Measurements from ENCODE around the gene ZC3H10. TPM values are rescaled to one million over a fixed set of nuclear protein-coding genes. Genes with fewer than 3 reads are reported as not detected.
"Not testable (repeated sequence)": the region's sequence is repeated elsewhere in the genome, so short reads cannot be mapped to it uniquely, and the experiment has no call there.

The ZC3H10 gene
- total RNA-seq, 4 donors from 2014 or later: 2.1 to 5.6 (median 3.4) TPM

- H3K27me3 ChIP-seq: no peaks in the 10 kb centered on the region
- H3K9me3 ChIP-seq: no peaks in the 10 kb centered on the region
- 0% methylated on average over 34 of the region's 34 CpGs for WGBS
- peak; percentile 94 to 99 (median 95) for TF ChIP-seq POLR2AphosphoS5 (IDR thresholded peaks at IDR 0.05)
- TF ChIP-seq CTCF (IDR thresholded peaks at IDR 0.05): no peak
- peak; percentile 96 to 98 for TF ChIP-seq POLR2A (IDR thresholded peaks at IDR 0.05)
- DNase-seq (ENCODE audit: low spot score in 2 of 2): peak; percentile 96 to 97
- H3K4me1 ChIP-seq: peaks cover 28% of the 10 kb centered on the region
- H3K4me3 ChIP-seq: peak within 1 kb of the TSS; percentile 88
- peaks cover 32% of the 10 kb centered on the region for H3K36me3 ChIP-seq
- H3K27ac ChIP-seq: peak within 1 kb of the TSS; percentile 95
Measured at GRCh38 chr12:56116267-56117081, 1.6 kb upstream of the ZC3H10 start, which contains the start of gene RPL41. RPL41 (plus strand) TSS chr12:56116633.

- not testable (repeated sequence) for H3K27me3 ChIP-seq; DNase-seq (ENCODE audit: low spot score in 2 of 2); H3K9me3 ChIP-seq
- Histone ChIP-seq H3K4me1 (peaks cover 32% of the 10 kb centered on the region), H3K4me3 (peak overlapping the region; percentile 88), H3K36me3 (peaks cover 29% of the 10 kb centered on the region), H3K27ac (peak overlapping the region; percentile 95)
- WGBS: 2% methylated on average over 13 of the region's 16 CpGs
Measured at GRCh38 chr12:56117082-56117706, 872 bp upstream of the ZC3H10 start.

GRCh38 chr12:56118688-56119357, 757 bp downstream of the ZC3H10 start:
- Histone ChIP-seq H3K4me1 (peaks cover 32% of the 10 kb centered on the region), H3K4me3 (peak overlapping the region; percentile 88), H3K27me3 (no peaks in the 10 kb centered on the region), H3K27ac (peak overlapping the region; percentile 94), H3K36me3 (peaks cover 13% of the 10 kb centered on the region), H3K9me3 (no peaks in the 10 kb centered on the region)
- TF ChIP-seq POLR2A (IDR thresholded peaks at IDR 0.05) (no peak), POLR2AphosphoS5 (IDR thresholded peaks at IDR 0.05) (no peak), CTCF (IDR thresholded peaks at IDR 0.05) (no peak), EP300 (IDR thresholded peaks at IDR 0.05) (no peak)
- 6% methylated on average over 13 of the region's 13 CpGs for WGBS
- no peak for DNase-seq (ENCODE audit: low spot score in 2 of 2)

GRCh38 chr12:56119361-56119796, 1.3 kb downstream of the ZC3H10 start:
- peak; percentile 80 to 86 for DNase-seq (ENCODE audit: low spot score in 2 of 2)
- Histone ChIP-seq H3K36me3 (peaks cover 13% of the 10 kb centered on the region), H3K4me3 (peak overlapping the region; percentile 88), H3K4me1 (peaks cover 32% of the 10 kb centered on the region), H3K27ac (peak overlapping the region; percentile 42), H3K27me3 (no peaks in the 10 kb centered on the region), H3K9me3 (no peaks in the 10 kb centered on the region)
- WGBS: 0% methylated on average over 2 of the region's 2 CpGs
- no peak for TF ChIP-seq POLR2A (IDR thresholded peaks at IDR 0.05)
- TF ChIP-seq CTCF (IDR thresholded peaks at IDR 0.05): peak; percentile 67 to 80
- TF ChIP-seq POLR2AphosphoS5 (IDR thresholded peaks at IDR 0.05): no peak
- TF ChIP-seq EP300 (IDR thresholded peaks at IDR 0.05): no peak

- H3K36me3 ChIP-seq: peaks cover 13% of the 10 kb centered on the region
- TF ChIP-seq POLR2A (IDR thresholded peaks at IDR 0.05) (no peak), CTCF (IDR thresholded peaks at IDR 0.05) (no peak), EP300 (IDR thresholded peaks at IDR 0.05) (no peak), POLR2AphosphoS5 (IDR thresholded peaks at IDR 0.05) (no peak)
- no peaks in the 10 kb centered on the region for H3K9me3 ChIP-seq
- H3K4me1 ChIP-seq: peaks cover 32% of the 10 kb centered on the region
- no peaks in the 10 kb centered on the region for H3K27me3 ChIP-seq
- H3K27ac ChIP-seq: peak overlapping the region; percentile 42
- peak in 1 of 2 donors; percentile 71 for DNase-seq (ENCODE audit: low spot score in 2 of 2)
- 87% methylated on average over 17 of the region's 17 CpGs for WGBS
- H3K4me3 ChIP-seq: no peak overlapping the region
Measured at GRCh38 chr12:56120158-56120846, 2.2 kb downstream of the ZC3H10 start.

Measured in suprapubic skin (tissue), 4 donors.